ENCODE results near the gene SURF1.

DNA sequence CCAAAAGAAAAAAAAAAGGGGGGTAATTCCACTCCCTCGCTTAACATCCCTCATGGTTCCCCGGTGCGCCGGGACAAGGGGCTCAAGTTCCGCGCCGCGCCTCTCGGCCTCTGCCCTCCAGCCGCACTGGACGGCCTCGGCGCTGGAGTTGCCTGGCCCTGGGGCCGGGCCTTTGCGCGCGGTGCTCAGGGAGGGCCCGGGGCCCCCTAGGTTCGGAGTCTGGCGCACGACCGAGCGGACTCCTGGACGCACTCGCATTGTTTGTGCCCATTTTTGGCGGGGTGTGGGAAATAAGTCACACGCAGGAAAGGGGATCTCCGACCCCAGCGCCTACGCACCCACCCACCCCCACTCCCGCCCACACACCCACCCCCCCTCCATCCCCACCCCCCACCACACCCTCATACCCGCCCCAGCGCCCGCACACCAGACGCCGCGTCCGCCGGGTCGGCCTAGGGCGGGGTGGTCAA, 8.7 kb downstream of the SURF1 start:
- TF ChIP-seq, protein P1, sequence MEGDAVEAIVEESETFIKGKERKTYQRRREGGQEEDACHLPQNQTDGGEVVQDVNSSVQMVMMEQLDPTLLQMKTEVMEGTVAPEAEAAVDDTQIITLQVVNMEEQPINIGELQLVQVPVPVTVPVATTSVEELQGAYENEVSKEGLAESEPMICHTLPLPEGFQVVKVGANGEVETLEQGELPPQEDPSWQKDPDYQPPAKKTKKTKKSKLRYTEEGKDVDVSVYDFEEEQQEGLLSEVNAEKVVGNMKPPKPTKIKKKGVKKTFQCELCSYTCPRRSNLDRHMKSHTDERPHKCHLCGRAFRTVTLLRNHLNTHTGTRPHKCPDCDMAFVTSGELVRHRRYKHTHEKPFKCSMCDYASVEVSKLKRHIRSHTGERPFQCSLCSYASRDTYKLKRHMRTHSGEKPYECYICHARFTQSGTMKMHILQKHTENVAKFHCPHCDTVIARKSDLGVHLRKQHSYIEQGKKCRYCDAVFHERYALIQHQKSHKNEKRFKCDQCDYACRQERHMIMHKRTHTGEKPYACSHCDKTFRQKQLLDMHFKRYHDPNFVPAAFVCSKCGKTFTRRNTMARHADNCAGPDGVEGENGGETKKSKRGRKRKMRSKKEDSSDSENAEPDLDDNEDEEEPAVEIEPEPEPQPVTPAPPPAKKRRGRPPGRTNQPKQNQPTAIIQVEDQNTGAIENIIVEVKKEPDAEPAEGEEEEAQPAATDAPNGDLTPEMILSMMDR (IDR thresholded peaks at IDR 0.05; ENCODE audit: insufficient read depth, low read length, poor library complexity, severe bottlenecking), result no peak
- TF ChIP-seq EZH2phosphoT487 (conservative IDR thresholded peaks at IDR 0.05; ENCODE audit: low read length), result no peak
